Astrocyte (in vitro differentiated cells and primary cell): ENCODE results near the gene BICD1.

Experiments
- EZH2 ChIP-seq: IDR thresholded peaks from 2 replicates; pipeline ENCODE4 v1.6.1; 2012; ENCODE audit warnings: mild to moderate bottlenecking, low read length, inconsistent platforms; ENCODE audit not compliant: insufficient read depth
- TF ChIP-seq, protein P1 (sequence below): IDR thresholded peaks from 2 replicates; pipeline ENCODE4 v1.5.1; 2011; ENCODE audit warnings: low read depth, mild to moderate bottlenecking, inconsistent platforms, low read length, moderate library complexity; ENCODE audit not compliant: insufficient read depth

DNA sequence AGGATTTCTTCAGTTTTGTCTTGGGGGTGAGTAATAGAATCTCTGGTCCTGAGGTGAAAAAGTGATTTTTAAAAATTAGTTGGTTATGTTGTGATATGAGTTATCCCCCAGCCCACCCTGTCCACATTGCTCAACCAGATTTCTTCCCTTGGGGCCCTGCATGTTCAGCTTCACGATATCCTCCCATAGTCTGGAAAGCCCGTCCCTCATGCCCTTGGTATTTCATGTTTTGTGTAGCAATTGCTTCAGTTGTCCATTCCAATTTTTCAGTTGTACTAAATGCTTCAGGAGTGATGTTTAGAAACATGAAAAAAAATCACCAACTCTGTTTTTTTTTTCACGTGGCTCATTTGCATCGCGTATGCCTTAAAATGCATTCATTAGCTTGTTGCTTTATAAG is 17.5 kb upstream of the BICD1 start:
- TF ChIP-seq, protein P1, sequence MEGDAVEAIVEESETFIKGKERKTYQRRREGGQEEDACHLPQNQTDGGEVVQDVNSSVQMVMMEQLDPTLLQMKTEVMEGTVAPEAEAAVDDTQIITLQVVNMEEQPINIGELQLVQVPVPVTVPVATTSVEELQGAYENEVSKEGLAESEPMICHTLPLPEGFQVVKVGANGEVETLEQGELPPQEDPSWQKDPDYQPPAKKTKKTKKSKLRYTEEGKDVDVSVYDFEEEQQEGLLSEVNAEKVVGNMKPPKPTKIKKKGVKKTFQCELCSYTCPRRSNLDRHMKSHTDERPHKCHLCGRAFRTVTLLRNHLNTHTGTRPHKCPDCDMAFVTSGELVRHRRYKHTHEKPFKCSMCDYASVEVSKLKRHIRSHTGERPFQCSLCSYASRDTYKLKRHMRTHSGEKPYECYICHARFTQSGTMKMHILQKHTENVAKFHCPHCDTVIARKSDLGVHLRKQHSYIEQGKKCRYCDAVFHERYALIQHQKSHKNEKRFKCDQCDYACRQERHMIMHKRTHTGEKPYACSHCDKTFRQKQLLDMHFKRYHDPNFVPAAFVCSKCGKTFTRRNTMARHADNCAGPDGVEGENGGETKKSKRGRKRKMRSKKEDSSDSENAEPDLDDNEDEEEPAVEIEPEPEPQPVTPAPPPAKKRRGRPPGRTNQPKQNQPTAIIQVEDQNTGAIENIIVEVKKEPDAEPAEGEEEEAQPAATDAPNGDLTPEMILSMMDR, result no peak
- TF ChIP-seq EZH2, result no peak
